Hepatocyte (in vitro differentiated cells): ENCODE results near the gene GAN. TPM values are rescaled to one million over a fixed set of nuclear protein-coding genes. Genes with fewer than 3 reads are reported as not detected.

Source experiments
- DNase-seq: peaks from one replicate; pipeline ENCODE4 v3.0.0-alpha.2; 2016; ENCODE audit warnings: low spot score
- H2AFZ ChIP-seq: fragments of 200-600 bp; sonication (generic); 2 replicates; pipeline ENCODE4 v1.6.0; 2016; ENCODE audit warnings: antibody characterized with exemption, mild to moderate bottlenecking
- H3K27ac ChIP-seq: fragments of 200-600 bp; sonication (generic); 2 replicates; pipeline ENCODE4 v1.5.1; 2016; ENCODE audit warnings: mild to moderate bottlenecking
- H3K27me3 ChIP-seq: fragments of 200-600 bp; sonication (generic); 2 replicates; pipeline ENCODE4 v1.6.1; 2016
- H3K36me3 ChIP-seq: fragments of 200-600 bp; sonication (generic); replicated peaks from 2 replicates; pipeline ENCODE4 v1.5.1; 2016; ENCODE audit warnings: low read depth; ENCODE audit not compliant: insufficient read depth
- H3K4me1 ChIP-seq: fragments of 200-600 bp; sonication (generic); 2 replicates; pipeline ENCODE4 v1.5.1; 2016; ENCODE audit warnings: mild to moderate bottlenecking, moderate library complexity; ENCODE audit not compliant: insufficient read depth
- H3K4me2 ChIP-seq: fragments of 200-600 bp; sonication (generic); 2 replicates; pipeline ENCODE4 v1.6.0; 2016
- H3K4me3 ChIP-seq: fragments of 200-600 bp; sonication (generic); 2 replicates; pipeline ENCODE4 v1.5.1; 2016; ENCODE audit warnings: mild to moderate bottlenecking
- H3K79me2 ChIP-seq: fragments of 200-600 bp; sonication (generic); 2 replicates; pipeline ENCODE4 v1.6.0; 2017; ENCODE audit warnings: mild to moderate bottlenecking
- H3K9me2 ChIP-seq: fragments of 200-600 bp; sonication (generic); replicated peaks from 2 replicates; pipeline ENCODE4 v1.6.0; 2017; ENCODE audit warnings: mild to moderate bottlenecking; ENCODE audit not compliant: insufficient read depth
- H3K9me3 ChIP-seq: fragments of 200-600 bp; sonication (generic); 2 replicates; pipeline ENCODE4 v1.5.1; 2016; ENCODE audit warnings: low read depth, mild to moderate bottlenecking
- H4K20me1 ChIP-seq: fragments of 200-600 bp; sonication (generic); 2 replicates; pipeline ENCODE4 v1.6.0; 2016; ENCODE audit warnings: mild to moderate bottlenecking; ENCODE audit not compliant: insufficient read depth, poor library complexity, severe bottlenecking
- EZH2 ChIP-seq: fragments of 200-600 bp; sonication (generic); IDR thresholded peaks from 2 replicates; pipeline ENCODE4 v1.6.1; 2016; ENCODE audit warnings: antibody characterized with exemption, mild to moderate bottlenecking, borderline replicate concordance
- EZH2phosphoT487 ChIP-seq: fragments of 200-600 bp; sonication (generic); IDR thresholded peaks from one replicate; pipeline ENCODE4 v1.6.1; 2018; ENCODE audit warnings: antibody characterized with exemption, mild to moderate bottlenecking, low read depth, moderate library complexity; ENCODE audit not compliant: unreplicated experiment, severe bottlenecking
- WGBS: methylation state at CpG from one replicate; pipeline ENCODE4 v1.1.6; 2016; ENCODE audit warnings: low lambda C conversion rate; ENCODE audit errors: missing lambda C conversion rate; 5-methylcytosine and 5-hydroxymethylcytosine counted together
- polyA plus RNA-seq: library from polyadenylated mRNA; unstranded; fragments of >200 nt; fragmentation: Nextera tagmentation; extraction: Ambion mirVana; gene quantifications from 2 replicates; pipeline ENCODE4 v1.2.1, GENCODE V29; 2016
- total RNA-seq: library from RNA; depleted of rRNA; stranded (reverse); fragments of >200 nt; gene quantifications from 2 replicates; pipeline ENCODE4 v1.2.3, GENCODE V29; 2014
- TF ChIP-seq, protein P1 (sequence below): fragments of 200-600 bp; sonication (generic); IDR thresholded peaks from 2 replicates; pipeline ENCODE4 v1.5.1; 2016; ENCODE audit warnings: antibody characterized with exemption, mild to moderate bottlenecking; ENCODE audit not compliant: poor library complexity

The GAN gene
- total and polyA plus RNA-seq, 2 experiments from 2014 or later: 2.1 to 10.9 TPM

DNA sequence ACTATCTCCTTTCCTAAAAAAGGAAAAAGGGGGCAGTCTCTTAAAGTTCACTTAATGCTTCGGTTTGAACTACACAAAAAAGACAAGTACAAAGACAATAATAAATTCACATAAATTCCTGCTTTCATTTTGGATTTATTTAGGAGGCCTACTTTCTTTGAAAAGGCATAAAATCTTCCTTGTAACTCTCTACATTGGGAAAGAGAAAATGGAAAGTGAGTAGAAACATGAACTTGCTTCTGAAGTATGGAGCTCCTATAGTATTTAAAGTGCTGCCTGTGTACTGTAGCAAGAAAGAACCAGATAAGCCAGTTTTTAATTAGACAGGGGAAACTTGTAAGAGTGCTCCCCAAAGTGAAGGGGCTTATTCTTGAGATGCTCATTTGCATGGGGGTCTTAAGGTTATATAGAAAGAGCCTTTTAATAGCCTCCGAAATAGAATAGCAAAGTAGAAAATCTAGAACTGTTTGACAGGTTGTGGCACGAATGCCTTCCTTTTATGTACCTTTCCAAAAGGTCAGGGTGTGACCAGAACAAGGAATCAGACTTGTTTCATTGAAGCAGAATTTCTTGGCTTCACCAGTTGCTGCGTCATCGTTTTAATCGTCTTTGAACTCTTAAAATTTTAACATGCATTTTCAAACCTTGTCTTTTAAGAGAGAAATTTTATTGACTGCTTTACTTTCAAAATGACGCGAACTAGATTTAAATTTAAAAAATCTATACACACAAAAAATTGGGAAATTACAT is 12.9 kb downstream of the GAN start:
- H3K27me3 ChIP-seq: no peaks in the 10 kb centered on the region
- no peaks in the 10 kb centered on the region for H3K36me3 ChIP-seq
- DNase-seq: no peak
- peak overlapping the region; percentile 14 for H3K27ac ChIP-seq
- 76% methylated on average over 8 of the region's 8 CpGs for WGBS
- no peaks in the 10 kb centered on the region for H3K9me2 ChIP-seq
- H4K20me1 ChIP-seq: peaks cover 5% of the 10 kb centered on the region
- H3K9me3 ChIP-seq: no peaks in the 10 kb centered on the region
- no peak overlapping the region for H3K4me3 ChIP-seq
- TF ChIP-seq, protein P1, sequence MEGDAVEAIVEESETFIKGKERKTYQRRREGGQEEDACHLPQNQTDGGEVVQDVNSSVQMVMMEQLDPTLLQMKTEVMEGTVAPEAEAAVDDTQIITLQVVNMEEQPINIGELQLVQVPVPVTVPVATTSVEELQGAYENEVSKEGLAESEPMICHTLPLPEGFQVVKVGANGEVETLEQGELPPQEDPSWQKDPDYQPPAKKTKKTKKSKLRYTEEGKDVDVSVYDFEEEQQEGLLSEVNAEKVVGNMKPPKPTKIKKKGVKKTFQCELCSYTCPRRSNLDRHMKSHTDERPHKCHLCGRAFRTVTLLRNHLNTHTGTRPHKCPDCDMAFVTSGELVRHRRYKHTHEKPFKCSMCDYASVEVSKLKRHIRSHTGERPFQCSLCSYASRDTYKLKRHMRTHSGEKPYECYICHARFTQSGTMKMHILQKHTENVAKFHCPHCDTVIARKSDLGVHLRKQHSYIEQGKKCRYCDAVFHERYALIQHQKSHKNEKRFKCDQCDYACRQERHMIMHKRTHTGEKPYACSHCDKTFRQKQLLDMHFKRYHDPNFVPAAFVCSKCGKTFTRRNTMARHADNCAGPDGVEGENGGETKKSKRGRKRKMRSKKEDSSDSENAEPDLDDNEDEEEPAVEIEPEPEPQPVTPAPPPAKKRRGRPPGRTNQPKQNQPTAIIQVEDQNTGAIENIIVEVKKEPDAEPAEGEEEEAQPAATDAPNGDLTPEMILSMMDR: no peak
- TF ChIP-seq EZH2 (no peak), EZH2phosphoT487 (no peak)
- H3K4me1 ChIP-seq: no peaks in the 10 kb centered on the region
- no peak overlapping the region for H3K4me2 ChIP-seq
- H2AFZ ChIP-seq: no peak overlapping the region
- H3K79me2 ChIP-seq: peaks cover 95% of the 10 kb centered on the region

DNA sequence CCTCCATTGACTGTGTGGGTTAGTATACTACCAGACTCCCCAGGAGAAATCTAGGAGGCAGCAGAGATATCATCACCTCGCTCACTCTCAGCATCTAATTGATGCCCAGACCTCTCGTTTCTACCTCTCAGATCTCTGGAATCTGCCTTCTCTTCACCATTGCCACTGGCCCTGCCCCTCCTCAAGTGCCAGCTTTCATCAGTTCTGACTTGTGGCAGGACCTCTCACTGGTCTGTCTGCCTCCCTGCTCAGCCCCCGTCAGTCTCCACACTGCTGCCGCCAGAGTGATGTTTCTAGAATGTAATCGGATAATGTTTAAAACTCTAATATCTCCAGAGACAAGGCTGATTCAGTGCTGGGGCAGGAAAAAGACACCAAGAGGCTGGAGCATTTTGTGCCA is 15.2 kb downstream of the GAN start:
- no peaks in the 10 kb centered on the region for H3K27me3 ChIP-seq
- no peaks in the 10 kb centered on the region for H3K36me3 ChIP-seq
- TF ChIP-seq EZH2: no peak
- TF ChIP-seq, protein P1: no peak
- no peak for TF ChIP-seq EZH2phosphoT487
- H2AFZ ChIP-seq: no peak overlapping the region
- H3K79me2 ChIP-seq: peaks cover 79% of the 10 kb centered on the region
- no peaks in the 10 kb centered on the region for H3K9me3 ChIP-seq
- no peak overlapping the region for H3K27ac ChIP-seq
- 90% methylated on average over 5 of the region's 5 CpGs for WGBS
- H3K4me2 ChIP-seq: no peak overlapping the region
- no peaks in the 10 kb centered on the region for H3K9me2 ChIP-seq
- DNase-seq: no peak
- H4K20me1 ChIP-seq: peaks cover 5% of the 10 kb centered on the region
- H3K4me1 ChIP-seq: no peaks in the 10 kb centered on the region
- H3K4me3 ChIP-seq: no peak overlapping the region

DNA sequence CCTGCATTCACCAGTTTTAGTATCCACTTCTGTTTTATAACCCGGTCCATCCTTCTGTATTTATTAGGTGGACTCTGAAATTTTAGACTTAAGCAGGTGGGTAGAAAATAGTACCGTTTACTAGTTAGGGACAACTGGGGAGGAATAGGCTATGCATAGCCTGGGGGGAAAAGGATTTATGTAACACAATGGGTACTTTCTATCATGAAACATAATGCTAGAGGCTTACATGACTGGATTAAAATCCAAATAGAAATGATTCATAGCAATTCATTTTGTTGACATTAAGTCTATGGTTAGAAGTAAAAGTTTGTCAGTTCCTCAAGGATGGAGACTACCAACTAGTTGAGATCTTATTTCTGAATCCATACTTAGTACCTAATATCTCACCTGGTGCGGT is 18.6 kb downstream of the GAN start:
- Histone ChIP-seq H4K20me1 (peaks cover 5% of the 10 kb centered on the region), H3K36me3 (no peaks in the 10 kb centered on the region), H3K27ac (no peak overlapping the region), H3K4me3 (no peak overlapping the region), H3K9me2 (no peaks in the 10 kb centered on the region), H3K4me1 (no peaks in the 10 kb centered on the region), H2AFZ (no peak overlapping the region), H3K4me2 (no peak overlapping the region), H3K27me3 (no peaks in the 10 kb centered on the region), H3K9me3 (no peaks in the 10 kb centered on the region), H3K79me2 (peaks cover 64% of the 10 kb centered on the region)
- DNase-seq: no peak
- WGBS: 96% methylated on average over 3 of the region's 3 CpGs
- TF ChIP-seq EZH2phosphoT487 (no peak), EZH2 (no peak)
- TF ChIP-seq, protein P1: no peak
